H1 (cell line): ENCODE measurements around the gene CDH12. TPM values are rescaled to one million over a fixed set of nuclear protein-coding genes. Genes with fewer than 3 reads are reported as not detected.

ENCODE experiments used
- CTCF ChIA-PET: fragments of 300-600 bp; sonication (Branson Sonifier 250); formaldehyde crosslinking; loops from one replicate; lab custom pipeline; 2021; ENCODE audit not compliant: partially characterized antibody; lab: Charles Lee
- POLR2A ChIA-PET: fragments of 300-600 bp; sonication (Branson Sonifier 250); formaldehyde crosslinking; loops from one replicate; lab custom pipeline; 2021; ENCODE audit warnings: inconsistent platforms; ENCODE audit not compliant: partially characterized antibody; lab: Charles Lee
- DNase-seq, 2 experiments: peaks; one replicate each; pipeline versions ENCODE4 v3.0.0 to v3.0.0-alpha.2; 2010 to 2022; ENCODE audit warnings: low spot score in 2 of 2, low read depth in 1 of 2, mixed read lengths in 1 of 2
- FAIRE-seq: peaks from 2 replicates; lab custom pipeline; 2011; peaks lifted over from hg19 to GRCh38; lab: Jason Lieb, UNC
- H2AFZ ChIP-seq: 2 replicates; pipeline ENCODE4 v1.8.1; 2012; ENCODE audit warnings: low read length, inconsistent platforms
- H2AK5ac ChIP-seq: 2 replicates; pipeline ENCODE4 v1.6.1; 2013; ENCODE audit warnings: low read depth, low read length
- H2BK120ac ChIP-seq: replicated peaks from 2 replicates; pipeline ENCODE3; 2013; ENCODE audit warnings: low read depth, low read length, inconsistent platforms
- H2BK12ac ChIP-seq: 2 replicates; pipeline ENCODE4 v1.6.1; 2013; ENCODE audit warnings: low read depth, low read length
- H2BK15ac ChIP-seq: 2 replicates; pipeline ENCODE4 v1.6.1; 2013; ENCODE audit warnings: low read length
- H2BK20ac ChIP-seq: 2 replicates; pipeline ENCODE4 v1.6.1; 2013; ENCODE audit warnings: low read length
- H2BK5ac ChIP-seq: 2 replicates; pipeline ENCODE4 v1.6.1; 2013; ENCODE audit warnings: low read depth, low read length
- H3K14ac ChIP-seq: 2 replicates; pipeline ENCODE4 v1.6.1; 2013; ENCODE audit warnings: inconsistent platforms; ENCODE audit not compliant: insufficient read length
- H3K18ac ChIP-seq: 2 replicates; pipeline ENCODE4 v1.6.1; 2013; ENCODE audit warnings: low read length; ENCODE audit errors: extremely low read depth
- H3K23ac ChIP-seq: 2 replicates; pipeline ENCODE4 v1.6.1; 2013; ENCODE audit warnings: inconsistent platforms; ENCODE audit not compliant: insufficient read length
- H3K23me2 ChIP-seq: 2 replicates; pipeline ENCODE4 v1.6.1; 2013; ENCODE audit warnings: low read depth, low read length
- H3K27ac ChIP-seq: 2 replicates; pipeline ENCODE4 v1.6.1; 2011; ENCODE audit warnings: low read depth, low read length, inconsistent platforms
- H3K27me3 ChIP-seq, 4 experiments: replicated peaks in 1 of 4; 1 replicate in 1 of 4; 2 replicates in 3 of 4; pipeline versions ENCODE4 v1.6.1 to v1.8.1; 2011 to 2013; ENCODE audit warnings: low read length in 3 of 4, mild to moderate bottlenecking in 3 of 4, inconsistent platforms in 2 of 4, mixed read lengths in 2 of 4, moderate library complexity in 1 of 4; ENCODE audit not compliant: control insufficient read depth in 3 of 4, insufficient read depth in 3 of 4; ENCODE audit errors: extremely low read depth in 1 of 4
- H3K36me3 ChIP-seq, 4 experiments: 2 replicates each; pipeline versions ENCODE4 v1.6.1 to v1.8.1; 2011 to 2013; ENCODE audit warnings: mild to moderate bottlenecking in 4 of 4, low read length in 3 of 4, moderate library complexity in 2 of 4, control low read depth in 1 of 4, inconsistent platforms in 1 of 4; ENCODE audit not compliant: insufficient read depth in 4 of 4, control insufficient read depth in 2 of 4
- H3K4ac ChIP-seq: replicated peaks from 2 replicates; pipeline ENCODE3; 2013; ENCODE audit warnings: low read length, low read depth, mixed read lengths, inconsistent platforms; ENCODE audit not compliant: insufficient read length
- H3K4me1 ChIP-seq, 4 experiments: replicated peaks in 1 of 4; 1 replicate in 1 of 4; 2 replicates in 3 of 4; pipeline versions ENCODE4 v1.6.1 to v1.8.1; 2011 to 2013; ENCODE audit warnings: low read length in 3 of 4, inconsistent platforms in 2 of 4, mixed read lengths in 1 of 4; ENCODE audit not compliant: insufficient read depth in 4 of 4, control insufficient read depth in 3 of 4
- H3K4me2 ChIP-seq, 2 experiments: 2 replicates each; pipeline versions ENCODE4 v1.6.1 to v1.8.1; 2011 to 2013; ENCODE audit warnings: low read depth in 2 of 2, low read length in 2 of 2, control low read depth in 1 of 2, inconsistent platforms in 1 of 2, mild to moderate bottlenecking in 1 of 2; ENCODE audit not compliant: insufficient read depth in 1 of 2
- H3K4me3 ChIP-seq, 4 experiments: fragments of 200-600, 300-600 bp in 1 of 4; sonication (generic), shearing (Covaris generic), sonication (Bioruptor Twin) in 1 of 4; 2 replicates each; pipeline versions ENCODE4 v1.5.1 to v1.8.1; 2011 to 2016; ENCODE audit warnings: low read length in 4 of 4, low read depth in 3 of 4, control low read depth in 2 of 4, inconsistent platforms in 2 of 4, mild to moderate bottlenecking in 2 of 4, mixed read lengths in 1 of 4, moderate library complexity in 1 of 4; ENCODE audit not compliant: insufficient read depth in 2 of 4; ENCODE audit errors: extremely low read depth in 1 of 4
- H3K56ac ChIP-seq: replicated peaks from 2 replicates; pipeline ENCODE3; 2013; ENCODE audit warnings: low read depth, mild to moderate bottlenecking, mixed read lengths, low read length, inconsistent platforms; ENCODE audit not compliant: insufficient read length
- H3K79me1 ChIP-seq: 2 replicates; pipeline ENCODE4 v1.6.1; 2013; ENCODE audit warnings: low read depth, low read length, control low read depth
- H3K79me2 ChIP-seq, 2 experiments: 2 replicates each; pipeline versions ENCODE4 v1.6.1 to v1.8.1; 2012 to 2013; ENCODE audit warnings: low read length in 2 of 2, mild to moderate bottlenecking in 2 of 2, inconsistent platforms in 1 of 2; ENCODE audit not compliant: insufficient read depth in 2 of 2, control insufficient read depth in 1 of 2
- H3K9ac ChIP-seq, 4 experiments: replicated peaks in 1 of 4; 1 replicate in 1 of 4; 2 replicates in 3 of 4; pipeline versions ENCODE4 v1.6.1 to v1.8.1; 2011 to 2013; ENCODE audit warnings: low read depth in 3 of 4, low read length in 3 of 4, control low read depth in 2 of 4, mild to moderate bottlenecking in 2 of 4, moderate library complexity in 2 of 4, inconsistent platforms in 1 of 4; ENCODE audit errors: extremely low read depth in 1 of 4
- H3K9me3 ChIP-seq, 2 experiments: 2 replicates each; pipeline versions ENCODE4 v1.6.1 to v1.8.1; 2012 to 2013; ENCODE audit warnings: mild to moderate bottlenecking in 2 of 2, moderate library complexity in 2 of 2, control low read depth in 1 of 2, inconsistent platforms in 1 of 2, low read depth in 1 of 2, low read length in 1 of 2, mixed read lengths in 1 of 2; ENCODE audit not compliant: insufficient read depth in 2 of 2
- H4K20me1 ChIP-seq, 2 experiments: replicated peaks in 1 of 2; 2 replicates each; pipeline versions ENCODE3 to v1.8.1; 2011 to 2013; ENCODE audit warnings: inconsistent platforms in 2 of 2, low read length in 2 of 2, mild to moderate bottlenecking in 1 of 2; ENCODE audit not compliant: insufficient read depth in 2 of 2, control insufficient read depth in 1 of 2
- H4K5ac ChIP-seq: 2 replicates; pipeline ENCODE4 v1.6.1; 2013; ENCODE audit warnings: low read length, low read depth, mixed read lengths, inconsistent platforms; ENCODE audit not compliant: insufficient read length
- H4K8ac ChIP-seq: 2 replicates; pipeline ENCODE4 v1.8.0; 2013; ENCODE audit warnings: mild to moderate bottlenecking, moderate library complexity, low read length, inconsistent platforms; ENCODE audit not compliant: insufficient read depth; ENCODE audit errors: extremely low read depth
- H4K91ac ChIP-seq: replicated peaks from 2 replicates; pipeline ENCODE3; 2013; ENCODE audit warnings: low read length, mixed read lengths, inconsistent platforms; ENCODE audit not compliant: insufficient read length
- E2F6 ChIP-seq: IDR thresholded peaks from 2 replicates; pipeline ENCODE4 v1.6.1; 2012; ENCODE audit warnings: inconsistent platforms
- GABPA ChIP-seq: IDR thresholded peaks from 2 replicates; pipeline ENCODE4 v1.6.1; 2011; ENCODE audit warnings: mild to moderate bottlenecking, low read length, moderate library complexity, borderline replicate concordance; ENCODE audit not compliant: insufficient read depth
- GTF2F1 ChIP-seq: IDR thresholded peaks from 2 replicates; pipeline ENCODE4 v1.6.1; 2012; ENCODE audit warnings: low read depth, low read length, improper control_type of control experiment, borderline replicate concordance
- YY1 ChIP-seq: IDR thresholded peaks from 2 replicates; pipeline ENCODE4 v1.6.1; 2011; ENCODE audit warnings: low read depth, mild to moderate bottlenecking, low read length
- whole genome bisulfite sequencing, 2 experiments: shearing (Covaris generic) in 1 of 2; methylation state at CpG; one replicate each; pipeline versions ENCODE4 v1.1.6 to v1.1.7; 2013 to 2015; ENCODE audit warnings: low lambda C conversion rate in 2 of 2, mixed read lengths in 2 of 2, inconsistent platforms in 1 of 2, low coverage in 1 of 2, missing lambda C conversion rate in 1 of 2; ENCODE audit not compliant: insufficient replicate concordance in 2 of 2, insufficient coverage in 1 of 2, insufficient read length in 1 of 2; ENCODE audit errors: extremely low coverage in 1 of 2, missing lambda C conversion rate in 1 of 2; 5-methylcytosine and 5-hydroxymethylcytosine counted together
- polyA plus RNA-seq, 7 experiments: library from polyadenylated mRNA; depleted of rRNA in 3 of 7; stranded (reverse) in 5 of 7; unstranded in 2 of 7; fragments of >200 nt in 5 of 7; fragments of 200-250 nt in 2 of 7; gene quantifications; 1 replicate in 5 of 7; 2 replicates in 1 of 7; 4 replicates in 1 of 7; pipeline versions ENCODE4 v1.2.1 to v1.2.3, GENCODE V29; 2011 to 2013; ENCODE audit warnings: missing spikeins in 2 of 7, mixed read lengths in 2 of 7
- total RNA-seq: library from RNA; stranded (reverse); fragmentation: NEBNext Ultra II Directional; extraction: Animal tissue kit (Norgen Biotek cat#: 25700); gene quantifications from 2 replicates; pipeline ENCODE4 v1.2.1, GENCODE V29; 2021

CDH12 gene
- total and polyA plus RNA-seq, 2 of the 8 experiments (the other 6 are each of a cell fraction or from before 2014, with no cell fraction given): 0.03 TPM; not detected in 1

- Histone ChIP-seq H3K79me2 (no peaks in the 10 kb centered on the region), H3K14ac (no peak overlapping the region), H3K27me3 (no peaks in the 10 kb centered on the region), H3K4me1 (no peaks in the 10 kb centered on the region), H2BK120ac (no peak overlapping the region), H4K91ac (no peak overlapping the region), H3K4ac (no peak overlapping the region), H3K56ac (no peak overlapping the region), H3K27ac (no peak overlapping the region), H2AK5ac (no peak overlapping the region), H2AFZ (no peak overlapping the region), H4K20me1 (no peaks in the 10 kb centered on the region), H3K4me2 (no peak overlapping the region), H3K79me1 (no peaks in the 10 kb centered on the region), H3K36me3 (no peaks in the 10 kb centered on the region; a peak in 1 of 8 replicates), H3K18ac (no peak overlapping the region), H2BK15ac (no peak overlapping the region), H2BK12ac (no peak overlapping the region), H3K9ac (no peak overlapping the region), H4K5ac (no peak overlapping the region), H4K8ac (no peak overlapping the region), H3K4me3 (no peak overlapping the region), H3K23me2 (no peaks in the 10 kb centered on the region), H3K9me3 (no peaks in the 10 kb centered on the region), H2BK5ac (no peak overlapping the region), H2BK20ac (no peak overlapping the region), H3K23ac (no peak overlapping the region)
- ChIA-PET POLR2A (no interaction called here), CTCF (no interaction called here)
- 95% methylated on average over 1 of the region's 1 CpG; no CpG with 5 or more reads in 1 of the 2 experiments for WGBS, 2 experiments
- no peak for DNase-seq
- no peak for FAIRE-seq
- TF ChIP-seq E2F6: no peak
- no peak for TF ChIP-seq YY1
- TF ChIP-seq GTF2F1: no peak
- TF ChIP-seq GABPA: no peak
These were observed 1026.3 kb downstream of the CDH12 start for GRCh38 chr5:21826884-21827283.
